Mucosa of descending colon (tissue), 3 donors: Measurements from ENCODE around the gene REM2. TPM values are rescaled to one million over a fixed set of nuclear protein-coding genes. Genes with fewer than 3 reads are reported as not detected.

Source experiments
- ATAC-seq: fragments of 200-7000 bp; cut with Tn5 transposase; one replicate; pipeline ENCODE4 v1.9.1; 2020; ENCODE audit warnings: mild to moderate bottlenecking, moderate library complexity
- DNase-seq, 3 donors: peaks; one replicate each; pipeline ENCODE4 v3.0.0-alpha.2; 2020
- H3K36me3 ChIP-seq: fragments of 200-600 bp; one replicate; pipeline ENCODE4 v1.8.0; 2021; ENCODE audit warnings: low read depth, mild to moderate bottlenecking
- H3K4me1 ChIP-seq: fragments of 200-600 bp; one replicate; pipeline ENCODE4 v1.8.0; 2021; ENCODE audit warnings: low read depth, mild to moderate bottlenecking
- H3K4me3 ChIP-seq: fragments of 200-600 bp; one replicate; pipeline ENCODE4 v1.8.0; 2021; ENCODE audit warnings: mild to moderate bottlenecking
- H3K9me3 ChIP-seq: fragments of 200-600 bp; one replicate; pipeline ENCODE4 v1.8.0; 2021; ENCODE audit warnings: mild to moderate bottlenecking
- CTCF ChIP-seq: fragments of 200-600 bp; IDR thresholded peaks from one replicate; pipeline ENCODE4 v1.8.0; 2022; ENCODE audit warnings: antibody characterized with exemption, mild to moderate bottlenecking
- intact Hi-C, 2 donors: fragments of 100-400 bp; cut with DNase I in 1 of 2; cut with micrococcal nuclease in 1 of 2; formaldehyde crosslinking; loops; one replicate each; pipeline versions ENCODE4 v1.11.0 to v1.11.1; 2022; cut with DNase I, micrococcal nuclease
- total RNA-seq, 3 donors: library from RNA; stranded (reverse); fragmentation: NEBNext Ultra II Directional in 2 of 3; extraction: Animal tissue kit (Norgen Biotek cat#: 25700) in 2 of 3; gene quantifications; one replicate each; pipeline versions ENCODE4 v1.2.1 to v1.2.4, GENCODE V29; 2021 to 2023
- donor health status: DM: no; HTN: no; CAD: no; lungs with moderate emphysema.
- donor health status: DM: no; HTN: no; CAD: no.
- donor health status: DM: no; HTN: yes; CAD: no.

Gene REM2
- total RNA-seq, 3 donors from 2014 or later = 0.35 to 0.66 (median 0.51) TPM

DNA sequence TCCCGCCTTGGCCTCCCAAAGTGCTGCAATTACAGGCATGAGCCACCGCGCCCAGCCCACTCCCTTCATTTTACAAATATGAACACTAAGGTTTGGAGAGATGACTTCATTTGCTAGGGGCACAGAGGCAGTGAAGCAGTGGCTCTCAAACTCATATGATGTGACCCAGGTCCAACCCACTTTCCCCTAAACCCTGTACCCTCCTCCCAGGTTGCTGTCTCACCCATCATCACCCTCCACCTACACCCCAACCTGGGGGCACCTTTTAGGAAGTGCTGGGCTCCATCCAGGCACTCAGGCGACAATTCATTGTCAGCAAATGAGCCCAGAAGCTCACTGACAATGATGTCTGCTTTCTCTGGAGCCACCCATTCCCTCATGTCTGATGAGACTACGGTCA is 40.7 kb downstream of the REM2 start:
- intact Hi-C loops = no loop called here
- no peaks in the 10 kb centered on the region for H3K9me3 ChIP-seq
- no peak overlapping the region for H3K4me3 ChIP-seq
- ATAC-seq (no peak), DNase-seq (no peak)
- no peaks in the 10 kb centered on the region for H3K36me3 ChIP-seq
- peaks cover 27% of the 10 kb centered on the region for H3K4me1 ChIP-seq
- no peak for TF ChIP-seq CTCF

- intact Hi-C loops = no loop called here
- H3K4me1 ChIP-seq = peaks cover 20% of the 10 kb centered on the region
- ATAC-seq = no peak
- H3K9me3 ChIP-seq = no peaks in the 10 kb centered on the region
- H3K4me3 ChIP-seq = no peak overlapping the region
- DNase-seq = no peak
- H3K36me3 ChIP-seq = no peaks in the 10 kb centered on the region
- no peak for TF ChIP-seq CTCF
Measured at GRCh38 chr14:22925513-22925912, 42.5 kb downstream of the REM2 start.

- Histone ChIP-seq H3K4me3 (no peak overlapping the region), H3K9me3 (no peaks in the 10 kb centered on the region), H3K36me3 (no peaks in the 10 kb centered on the region), H3K4me1 (peaks cover 20% of the 10 kb centered on the region)
- TF ChIP-seq CTCF = no peak
- ATAC-seq (peak; percentile 27), DNase-seq (peak in 1 of 3 donors; percentile 57)
- intact Hi-C loops = no loop called here
Measured at GRCh38 chr14:22926316-22926715, 43.3 kb downstream of the REM2 start.

DNA sequence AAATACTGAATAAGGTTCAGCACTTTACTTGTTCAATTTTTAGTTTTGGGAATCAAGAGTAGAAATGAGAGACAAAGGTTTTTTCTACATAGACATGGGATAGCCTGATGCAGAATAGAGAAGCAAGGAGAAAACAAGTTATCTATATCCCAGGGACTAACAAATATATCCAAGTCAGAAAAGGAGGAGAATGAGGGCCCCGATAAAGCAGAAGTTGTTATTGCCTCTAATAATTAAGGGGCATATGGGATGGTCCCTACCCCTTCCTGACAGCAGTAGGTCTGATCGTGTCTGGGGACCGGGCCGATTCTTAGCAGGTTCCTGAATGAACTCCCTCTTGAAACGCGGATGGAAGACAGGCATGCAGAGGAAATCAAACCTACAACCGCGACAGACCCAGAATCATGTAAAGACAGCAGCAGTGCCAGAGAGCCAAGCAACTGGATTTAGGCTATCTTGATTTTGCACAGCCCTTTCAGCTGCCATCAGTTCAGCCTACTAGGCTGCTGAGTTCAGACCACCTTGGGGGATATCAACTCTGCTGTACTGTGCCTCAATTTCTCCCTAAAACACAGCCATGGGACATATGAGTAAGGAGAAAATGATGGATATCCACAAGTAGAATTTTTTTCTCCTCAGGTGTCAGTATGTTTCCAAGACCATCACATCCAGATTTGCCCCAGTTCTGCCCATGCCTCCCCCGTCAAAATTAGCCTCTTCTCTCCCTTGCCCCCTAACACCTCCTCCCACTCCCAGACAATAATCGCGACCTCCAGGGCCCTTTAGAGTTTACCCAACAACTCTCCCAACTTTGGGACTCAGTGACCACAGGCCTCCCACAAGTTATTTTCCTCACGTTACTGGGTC is 45.4 kb downstream of the REM2 start:
- intact Hi-C loops = no loop called here
- Histone ChIP-seq H3K36me3 (no peaks in the 10 kb centered on the region), H3K4me3 (peak overlapping the region; percentile 71), H3K4me1 (peaks cover 20% of the 10 kb centered on the region), H3K9me3 (no peaks in the 10 kb centered on the region)
- TF ChIP-seq CTCF = no peak
- ATAC-seq = no peak
- peak in 1 of 3 donors; percentile 30 for DNase-seq

DNA sequence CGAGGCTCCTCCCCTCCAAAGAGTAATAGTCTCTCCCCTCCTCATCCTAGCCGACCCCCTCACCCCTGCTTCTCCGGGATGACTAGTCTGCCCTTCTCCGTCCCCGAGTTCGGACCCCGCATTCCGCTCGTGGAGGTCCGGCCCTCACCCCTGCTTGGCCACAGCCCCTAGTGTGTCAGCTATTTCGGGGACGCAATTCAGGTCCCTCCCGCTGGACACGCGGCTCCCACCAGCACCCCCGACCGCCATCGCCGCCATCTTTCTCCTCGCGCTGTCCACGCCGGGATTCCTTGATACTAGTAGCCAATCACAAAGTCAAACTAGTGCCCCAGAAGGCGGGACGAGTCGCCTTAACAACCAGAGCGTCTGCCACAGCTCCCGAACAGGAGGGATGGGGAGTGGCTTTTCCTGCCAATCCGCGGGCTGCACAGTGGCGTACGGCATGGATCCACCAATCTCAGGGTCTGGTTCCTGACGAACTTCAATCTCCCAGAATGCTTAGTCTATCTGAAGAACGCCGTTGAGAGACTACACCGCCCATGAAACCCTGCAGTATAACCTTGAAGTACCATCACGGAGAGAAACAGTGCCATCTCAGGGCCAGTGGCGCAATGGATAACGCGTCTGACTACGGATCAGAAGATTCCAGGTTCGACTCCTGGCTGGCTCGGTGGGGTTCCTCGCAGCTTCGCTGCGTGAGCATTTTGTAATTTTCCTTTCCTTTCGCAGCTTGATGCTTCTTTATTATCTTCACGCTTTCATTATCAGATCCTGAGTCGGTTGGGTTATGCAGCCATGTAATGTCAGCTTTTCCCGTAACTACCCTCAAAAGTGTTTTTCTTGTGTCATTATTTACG is 46.3 kb downstream of the REM2 start, which contains the start of gene PRMT5:
Gene PRMT5, minus strand, starts transcription at position 273 of the 857 bp plus-strand sequence. Its CDS starts 15 bp downstream, at position 258.
- Histone ChIP-seq H3K4me1 (peaks cover 20% of the 10 kb centered on the region), H3K4me3 (peak within 1 kb of the TSS; percentile 71), H3K9me3 (no peaks in the 10 kb centered on the region), H3K36me3 (no peaks in the 10 kb centered on the region)
- intact Hi-C loops = no loop called here
- DNase-seq = peak; percentile 98 to 99 (median 99)
- peak; percentile 95 for ATAC-seq
- no peak for TF ChIP-seq CTCF
